ENCODE results near the gene RHOB. TPM values are rescaled to one million over a fixed set of nuclear protein-coding genes. Genes with fewer than 3 reads are reported as not detected.
A peak's percentile ranks its signal among the peaks of the same experiment; 100 is the strongest.

Gene RHOB
- total RNA-seq, 6 experiments from 2014 or later, result 185 to 656 (median 388) TPM

DNA sequence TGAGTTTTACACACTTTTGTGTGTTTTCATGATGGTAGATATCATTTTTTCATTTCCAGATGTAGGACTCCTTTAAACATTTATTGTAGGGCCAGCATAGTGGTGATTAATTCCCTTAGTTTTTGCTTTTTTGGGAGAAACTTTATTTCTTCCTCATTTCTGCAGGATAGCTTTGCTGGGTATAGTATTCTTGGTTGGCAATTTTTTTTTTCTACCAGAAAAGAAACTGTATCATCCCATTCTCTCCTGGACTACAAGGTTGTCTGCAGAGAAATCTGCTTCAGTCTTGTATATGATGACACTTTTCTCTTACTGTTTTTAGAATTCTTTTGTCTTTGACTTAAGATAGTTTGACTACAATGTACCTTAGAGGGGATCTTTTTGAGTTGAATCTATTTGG lies 37.8 kb upstream of the RHOB start:
- Histone ChIP-seq H3K4me1 (peaks cover 0 to 10% (median 2%) of the 10 kb centered on the region in 4 donors), H3K4me3 (no peak overlapping the region), H3K27ac (no peak overlapping the region), H3K9me3 (peaks cover 0 to 5% (median 3%) of the 10 kb centered on the region in 4 donors), H3K36me3 (no peaks in the 10 kb centered on the region), H3K27me3 (no peaks in the 10 kb centered on the region)
- ATAC-seq (no peak), DNase-seq (no peak)
- intact Hi-C loops (cut with DNase I), result no loop called here
- TF ChIP-seq, protein P1, sequence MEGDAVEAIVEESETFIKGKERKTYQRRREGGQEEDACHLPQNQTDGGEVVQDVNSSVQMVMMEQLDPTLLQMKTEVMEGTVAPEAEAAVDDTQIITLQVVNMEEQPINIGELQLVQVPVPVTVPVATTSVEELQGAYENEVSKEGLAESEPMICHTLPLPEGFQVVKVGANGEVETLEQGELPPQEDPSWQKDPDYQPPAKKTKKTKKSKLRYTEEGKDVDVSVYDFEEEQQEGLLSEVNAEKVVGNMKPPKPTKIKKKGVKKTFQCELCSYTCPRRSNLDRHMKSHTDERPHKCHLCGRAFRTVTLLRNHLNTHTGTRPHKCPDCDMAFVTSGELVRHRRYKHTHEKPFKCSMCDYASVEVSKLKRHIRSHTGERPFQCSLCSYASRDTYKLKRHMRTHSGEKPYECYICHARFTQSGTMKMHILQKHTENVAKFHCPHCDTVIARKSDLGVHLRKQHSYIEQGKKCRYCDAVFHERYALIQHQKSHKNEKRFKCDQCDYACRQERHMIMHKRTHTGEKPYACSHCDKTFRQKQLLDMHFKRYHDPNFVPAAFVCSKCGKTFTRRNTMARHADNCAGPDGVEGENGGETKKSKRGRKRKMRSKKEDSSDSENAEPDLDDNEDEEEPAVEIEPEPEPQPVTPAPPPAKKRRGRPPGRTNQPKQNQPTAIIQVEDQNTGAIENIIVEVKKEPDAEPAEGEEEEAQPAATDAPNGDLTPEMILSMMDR (IDR thresholded peaks at IDR 0.05), result no peak
- TF ChIP-seq POLR2A (IDR thresholded peaks at IDR 0.05), result no peak

DNA sequence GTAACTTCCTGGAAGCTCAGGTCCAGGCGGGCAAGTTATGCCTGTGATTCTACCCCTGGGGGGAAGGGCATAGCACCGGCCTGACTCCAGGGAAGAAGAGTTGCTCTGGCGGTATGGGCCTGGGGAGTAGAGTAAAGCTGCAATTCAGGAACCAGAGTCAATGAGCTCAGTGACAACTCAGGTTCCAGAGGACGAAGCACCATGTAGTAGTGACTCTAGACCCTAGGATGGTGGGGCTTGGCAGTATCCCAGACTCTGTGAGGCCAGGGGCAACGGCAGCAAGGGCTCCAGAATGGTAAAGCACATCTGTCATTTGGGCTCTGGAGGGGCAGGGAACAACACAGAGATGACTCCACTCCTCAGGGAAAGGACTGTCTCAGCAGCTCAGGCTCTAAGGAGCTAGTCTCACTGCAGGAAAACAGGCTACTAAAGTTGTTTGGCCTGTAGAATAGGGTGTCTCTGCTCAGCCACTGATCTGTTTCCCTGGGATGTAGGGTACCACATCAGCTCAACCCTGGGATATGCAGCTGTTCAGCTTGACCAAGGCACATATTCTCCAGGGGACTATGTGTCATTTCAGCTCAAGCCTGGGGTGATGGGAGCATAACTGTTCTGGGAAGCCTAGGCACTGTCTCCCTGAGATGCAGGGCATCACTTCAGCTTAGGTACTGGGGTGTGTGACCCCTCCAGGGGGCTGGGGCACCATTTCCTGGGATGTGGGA lies 36.2 kb upstream of the RHOB start:
- Histone ChIP-seq H3K27ac (no peak overlapping the region), H3K4me3 (no peak overlapping the region), H3K27me3 (no peaks in the 10 kb centered on the region), H3K36me3 (no peaks in the 10 kb centered on the region), H3K9me3 (peaks cover 0 to 5% (median 3%) of the 10 kb centered on the region in 4 donors), H3K4me1 (no peaks in the 10 kb centered on the region)
- DNase-seq (peak in 1 of 3 donors; percentile 34), ATAC-seq (no peak)
- TF ChIP-seq, protein P1 (IDR thresholded peaks at IDR 0.05), result no peak
- TF ChIP-seq POLR2A (IDR thresholded peaks at IDR 0.05), result no peak
- intact Hi-C loops (cut with DNase I), result no loop called here
- WGBS (ENCODE audit: insufficient coverage, low coverage, low lambda C conversion rate, missing lambda C conversion rate), result 79% methylated on average over 3 of the region's 5 CpGs

DNA sequence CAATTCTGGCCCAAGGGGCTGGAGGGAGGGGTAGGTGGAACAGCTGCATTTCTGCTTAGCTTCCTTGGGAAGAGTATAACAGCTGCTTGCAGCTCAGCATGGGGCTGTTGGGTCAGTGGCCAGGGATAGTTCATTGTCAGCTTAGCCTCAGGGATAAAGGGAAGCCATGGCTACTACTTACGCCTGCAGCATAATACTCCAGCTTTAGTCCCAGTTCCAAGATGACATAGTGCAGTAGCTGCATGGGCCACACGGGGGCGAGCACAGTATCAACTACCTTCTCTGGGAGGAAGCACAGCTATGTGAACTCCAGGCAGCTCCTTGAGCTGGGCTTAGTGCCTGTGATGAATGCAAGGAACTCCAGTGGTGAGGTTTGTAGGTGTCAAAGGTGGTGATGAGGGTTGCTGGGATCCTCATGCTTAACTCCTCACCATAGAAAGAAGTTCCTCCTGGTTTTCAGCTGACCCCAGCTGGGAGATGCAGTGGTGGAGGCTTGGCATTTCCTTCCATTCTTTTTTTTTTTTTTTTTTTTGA lies 35.4 kb upstream of the RHOB start:
- H3K27me3 ChIP-seq, result no peaks in the 10 kb centered on the region
- no peak overlapping the region for H3K4me3 ChIP-seq
- no peaks in the 10 kb centered on the region for H3K36me3 ChIP-seq
- TF ChIP-seq POLR2A (IDR thresholded peaks at IDR 0.05), result no peak
- TF ChIP-seq, protein P1 (IDR thresholded peaks at IDR 0.05), result peak; percentile 80 to 92 (median 83)
- peak; percentile 84 to 88 (median 87) for DNase-seq
- WGBS (ENCODE audit: insufficient coverage, low coverage, low lambda C conversion rate, missing lambda C conversion rate), result 0% methylated on average over 2 of the region's 3 CpGs
- H3K9me3 ChIP-seq, result peaks cover 0 to 5% (median 3%) of the 10 kb centered on the region in 4 donors
- peak; percentile 100 for ATAC-seq
- no peak overlapping the region for H3K27ac ChIP-seq
- intact Hi-C loops (cut with DNase I), result no loop called here
- peaks cover 0 to 5% (median 3%) of the 10 kb centered on the region in 4 donors for H3K4me1 ChIP-seq

DNA sequence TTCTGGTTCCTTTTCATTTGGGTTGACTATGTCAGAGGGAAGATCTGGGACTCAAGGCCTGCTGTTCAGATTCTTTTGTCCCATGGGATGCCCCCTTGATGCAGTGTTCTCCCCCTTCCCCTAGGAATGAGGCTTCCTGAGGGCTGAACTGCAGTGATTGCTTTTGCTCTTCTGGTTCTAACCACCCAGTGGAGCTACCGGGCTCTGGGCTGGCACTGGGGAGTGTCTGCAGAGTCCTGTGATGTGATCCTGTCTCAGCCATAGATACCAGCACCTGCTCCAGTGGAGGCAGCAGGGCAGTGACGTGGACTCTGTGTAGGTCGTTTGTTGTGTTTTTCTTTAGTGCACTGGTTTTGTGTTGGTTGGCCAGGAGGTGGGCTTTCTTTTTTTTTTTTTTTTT lies 32.1 kb upstream of the RHOB start:
- H3K27ac ChIP-seq, result no peak overlapping the region
- H3K4me1 ChIP-seq, result peaks cover 0 to 38% (median 16%) of the 10 kb centered on the region in 4 donors
- H3K36me3 ChIP-seq, result no peaks in the 10 kb centered on the region
- intact Hi-C loops (cut with DNase I), result no loop called here
- ATAC-seq (no peak), DNase-seq (peak in 1 of 3 donors; percentile 40)
- H3K4me3 ChIP-seq, result no peak overlapping the region
- TF ChIP-seq, protein P1 (IDR thresholded peaks at IDR 0.05), result no peak
- TF ChIP-seq POLR2A (IDR thresholded peaks at IDR 0.05), result no peak
- 85% methylated on average over 2 of the region's 3 CpGs for WGBS (ENCODE audit: insufficient coverage, low coverage, low lambda C conversion rate, missing lambda C conversion rate)
- peaks cover 0 to 2% (median 0%) of the 10 kb centered on the region in 4 donors for H3K9me3 ChIP-seq
- H3K27me3 ChIP-seq, result no peaks in the 10 kb centered on the region
